HT-29 (cell line): ENCODE data around the gene PRSS36. TPM values are rescaled to one million over a fixed set of nuclear protein-coding genes. Genes with fewer than 3 reads are reported as not detected.
"Not testable (repeated sequence)": the region's sequence is repeated elsewhere in the genome, so short reads cannot be mapped to it uniquely, and the experiment has no call there.

Experiments used
- DNase-seq: peaks from one replicate; pipeline ENCODE4 v3.0.0-alpha.2; 2015; ENCODE audit warnings: low spot score
- total RNA-seq: library from RNA; depleted of rRNA; stranded (reverse); fragments of >200 nt; shearing (Covaris generic); gene quantifications from 2 replicates; pipeline ENCODE4 v1.2.3, GENCODE V29; 2014

Gene PRSS36
- total RNA-seq, 1 experiment from 2014 or later, result 2.3 TPM

- peak; percentile 98 for DNase-seq
These were observed 7.5 kb downstream of the PRSS36 start for GRCh38 chr16:31142109-31143010.

DNA sequence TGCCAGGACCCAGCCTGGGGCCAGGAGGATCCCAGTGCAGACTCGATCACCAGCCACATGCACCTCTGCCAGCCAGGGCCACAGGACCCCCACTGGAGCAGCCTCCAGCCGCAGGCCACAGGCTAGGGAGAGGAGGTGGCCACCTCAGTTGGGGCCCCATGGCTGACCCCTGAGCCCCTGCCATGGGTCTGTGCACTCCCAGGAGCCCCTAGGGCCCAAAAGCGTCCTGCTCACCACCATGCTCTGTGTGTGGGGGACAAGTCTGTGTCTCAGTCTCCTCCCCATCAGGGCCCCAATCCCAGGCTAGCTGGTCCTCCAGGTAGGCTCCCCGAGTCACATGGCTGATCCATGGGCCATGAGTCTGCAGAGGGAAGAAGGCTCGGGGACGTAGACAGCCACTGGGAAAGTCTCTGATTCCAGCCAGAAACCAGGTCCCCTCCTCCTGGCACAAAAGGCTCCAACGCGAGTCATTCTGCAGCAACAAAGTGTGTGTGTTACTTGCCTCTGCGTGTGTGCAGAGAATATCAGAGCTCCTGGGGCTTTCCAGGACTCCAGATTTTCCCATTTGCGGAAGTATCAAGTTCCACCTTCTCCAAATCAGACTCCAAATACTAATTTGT is 8.3 kb downstream of the PRSS36 start:
- DNase-seq, result no peak

DNA sequence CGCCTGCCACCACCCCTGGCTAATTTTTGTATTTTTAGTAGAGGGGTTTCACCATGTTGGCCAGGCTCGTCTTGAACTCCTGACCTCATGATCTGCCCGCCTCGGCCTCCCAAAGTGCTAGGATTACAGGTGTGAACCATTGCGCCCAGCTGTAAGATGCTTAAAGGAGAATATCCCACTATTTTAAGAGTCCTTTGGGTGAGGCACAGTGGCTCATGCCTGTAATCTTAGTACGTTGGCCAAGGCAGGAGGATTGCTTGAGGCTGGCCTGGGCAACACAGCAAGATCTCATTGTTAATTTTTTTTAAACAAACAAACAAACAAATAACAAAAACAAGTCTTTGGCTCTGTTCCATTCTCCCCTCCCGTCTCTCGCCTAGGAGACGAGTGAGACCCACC is 8.8 kb downstream of the PRSS36 start:
- not testable (repeated sequence) for DNase-seq

DNA sequence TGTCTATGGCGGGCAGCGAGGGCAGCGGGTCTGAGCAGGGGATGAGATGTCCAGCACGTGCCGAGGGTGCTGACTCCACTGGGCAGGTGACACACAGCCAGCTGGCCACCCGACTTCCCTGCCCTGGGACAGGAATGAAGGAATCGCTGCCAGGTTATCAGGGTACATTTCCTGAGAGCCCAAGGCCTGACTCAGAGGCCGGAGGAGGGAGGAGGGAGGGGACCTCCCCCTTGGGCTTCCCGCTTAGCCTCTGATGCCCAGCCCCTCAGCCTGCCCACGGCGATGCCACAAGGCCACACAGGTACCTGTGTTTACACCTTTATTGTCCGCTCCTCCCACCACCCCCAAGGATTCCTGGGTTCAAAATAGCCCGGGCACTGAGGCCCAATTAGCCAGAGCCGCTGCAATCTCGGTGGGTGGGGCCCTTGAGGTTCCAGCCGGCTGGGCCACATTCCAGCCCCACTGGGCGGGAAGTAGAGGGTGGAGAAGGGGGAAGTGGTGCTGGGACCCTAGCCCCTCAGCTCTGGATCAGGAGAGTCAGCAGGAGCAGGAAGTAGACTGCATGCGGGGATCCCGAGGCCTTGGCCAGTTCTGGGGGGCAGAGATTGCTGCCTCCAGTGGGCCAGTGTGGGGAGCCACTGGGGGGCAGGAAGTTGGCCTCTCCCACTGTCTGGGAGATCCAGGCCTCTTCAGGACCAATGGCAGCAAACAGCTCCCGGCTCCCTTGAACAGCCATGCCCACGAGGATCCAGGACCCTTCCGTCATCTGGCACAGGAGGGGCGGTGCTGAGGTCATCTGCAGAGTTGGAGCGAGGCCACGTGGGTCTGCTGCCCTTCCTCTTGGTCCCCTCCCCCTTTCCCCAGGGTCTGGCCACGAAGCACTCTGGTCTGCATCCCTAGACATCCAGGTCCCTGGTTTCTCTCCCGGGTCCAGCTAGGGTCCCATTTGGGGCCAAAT is 11.0 kb downstream of the PRSS36 start:
- peak; percentile 93 for DNase-seq

DNA sequence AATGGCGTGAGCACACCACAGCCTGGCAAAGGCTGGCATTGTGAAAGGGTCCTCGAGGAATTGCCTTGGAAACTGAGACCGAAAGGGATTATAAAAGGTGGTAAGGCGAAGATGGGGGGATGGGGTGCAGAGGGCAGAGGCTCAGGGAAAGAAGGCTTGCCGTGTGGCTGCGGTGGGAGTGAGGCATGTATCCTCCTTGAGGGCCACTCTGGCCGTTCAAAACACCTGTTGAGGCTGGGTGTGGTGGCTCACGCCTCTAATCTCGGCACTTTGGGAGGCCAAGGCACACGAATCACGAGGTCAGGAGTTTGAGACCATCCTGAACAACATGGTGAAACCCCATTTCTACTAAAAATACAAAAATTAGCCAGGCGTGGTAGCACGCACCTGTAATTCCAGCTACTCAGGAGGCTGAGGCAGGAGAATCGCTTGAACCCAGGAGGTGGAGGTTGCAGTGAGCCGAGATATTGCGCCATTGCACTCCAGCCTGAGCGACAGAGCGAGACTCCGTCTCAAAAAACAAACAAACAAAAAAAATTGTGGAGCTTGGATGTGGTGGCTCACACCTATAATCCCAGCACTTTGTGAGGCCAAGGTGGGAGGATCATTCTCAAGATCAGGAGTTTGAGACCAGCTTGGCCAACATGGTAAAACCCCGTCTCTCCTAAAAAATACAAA is 12.9 kb downstream of the PRSS36 start:
- not testable (repeated sequence) for DNase-seq

DNA sequence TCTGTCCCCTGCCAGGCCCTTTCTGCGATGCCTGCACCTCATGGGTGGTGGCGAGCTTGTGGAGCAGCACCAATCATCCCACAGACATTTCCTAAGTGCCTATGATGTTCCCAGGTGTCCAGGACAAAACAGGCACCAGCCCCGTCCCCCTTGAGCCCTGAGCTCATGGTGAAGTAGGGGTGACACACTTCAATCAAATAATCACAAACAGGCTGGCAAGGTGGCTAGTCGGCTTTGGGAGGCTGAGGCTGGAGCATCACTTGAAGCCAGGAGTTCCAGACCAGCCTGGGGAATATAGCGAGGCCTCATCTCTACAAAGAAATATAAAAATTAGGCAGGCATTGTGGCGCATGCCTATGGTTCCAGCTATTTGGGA is 13.6 kb downstream of the PRSS36 start:
- no peak for DNase-seq

DNA sequence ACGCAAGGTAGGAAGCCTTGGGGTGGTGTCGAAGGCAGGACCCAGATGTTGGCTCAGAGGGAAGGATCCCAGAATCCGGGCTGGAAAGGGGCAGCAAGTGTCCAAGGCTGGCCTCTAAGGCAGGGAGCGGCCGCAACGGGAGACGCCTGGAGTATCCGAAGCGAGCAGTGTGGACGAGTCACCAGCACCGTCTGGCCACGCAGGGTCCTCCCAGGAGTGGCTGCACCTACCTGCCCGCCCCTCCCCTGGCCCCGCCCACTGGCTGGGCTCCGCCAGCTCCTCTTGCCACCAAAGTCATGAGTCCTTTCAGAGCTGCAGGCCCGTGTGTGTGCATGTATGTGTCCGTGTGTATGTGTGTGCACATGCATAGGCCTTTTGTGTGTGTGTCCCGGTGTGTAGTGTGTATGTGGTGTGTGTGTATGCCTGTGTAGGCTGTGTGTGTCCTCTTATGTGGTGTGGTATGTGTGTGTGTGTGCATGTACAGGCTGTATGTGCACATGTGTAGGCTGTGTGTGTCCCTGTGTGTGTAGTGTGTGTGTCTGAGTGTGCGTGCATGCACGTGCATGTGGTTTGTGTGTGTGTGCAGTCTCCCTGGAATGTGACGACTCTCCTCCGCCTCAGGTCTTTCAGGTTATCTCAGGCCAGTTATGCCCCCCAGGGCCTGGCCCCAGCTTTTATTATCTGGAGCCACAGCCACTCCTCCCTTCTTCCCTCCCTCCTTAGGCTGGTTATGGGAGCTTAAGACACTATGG is 14.2 kb downstream of the PRSS36 start, which contains the start of gene PRSS8:
TSS of gene PRSS8 (minus strand) at position 193 of the 752 bp plus-strand sequence. CDS start 229 bp downstream, outside the sequence.
- peak; percentile 79 for DNase-seq

GRCh38 chr16:31134625-31135534 is 15.0 kb downstream of the PRSS36 start:
- peak; percentile 60 for DNase-seq

GRCh38 chr16:31134091-31134571 is 15.7 kb downstream of the PRSS36 start:
- peak; percentile 22 for DNase-seq

- DNase-seq, result no peak
These were observed 16.8 kb downstream of the PRSS36 start for GRCh38 chr16:31133046-31133501.

DNA sequence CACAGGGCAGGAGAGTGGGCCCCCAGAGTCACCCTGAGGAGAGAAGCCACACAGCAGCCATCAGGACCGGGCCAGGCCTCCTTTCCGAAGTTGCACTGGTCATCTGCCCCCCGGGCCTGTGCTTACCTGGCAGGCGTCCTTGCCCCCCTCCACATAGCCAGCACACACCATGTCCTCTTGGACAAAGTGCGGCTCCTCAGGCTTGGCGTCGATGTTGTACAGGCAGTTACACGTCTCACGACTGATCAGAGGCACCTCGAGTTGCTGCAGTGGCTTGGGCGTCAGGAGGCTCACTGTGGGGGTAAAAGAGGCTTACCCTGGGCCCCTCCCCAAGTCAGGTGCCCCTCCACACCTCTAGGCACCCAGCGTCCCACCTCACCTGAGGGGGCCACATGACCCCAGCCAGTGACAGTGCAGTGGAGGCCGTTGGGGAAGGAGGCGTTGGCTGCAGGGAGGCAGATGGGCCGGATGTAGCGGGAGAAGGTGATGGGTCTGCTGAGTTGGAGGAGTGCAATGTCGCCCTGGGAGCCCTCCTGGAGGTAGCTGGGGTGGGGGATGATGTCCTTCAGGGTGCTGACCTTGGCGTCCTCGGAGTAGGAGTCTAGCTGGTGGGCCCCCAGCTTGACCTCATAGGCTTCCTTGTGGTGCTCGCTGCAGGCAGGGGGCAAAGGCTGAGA is 17.4 kb downstream of the PRSS36 start:
- no peak for DNase-seq

- DNase-seq, result no peak
These were observed 18.0 kb downstream of the PRSS36 start for GRCh38 chr16:31131841-31132271.

DNA sequence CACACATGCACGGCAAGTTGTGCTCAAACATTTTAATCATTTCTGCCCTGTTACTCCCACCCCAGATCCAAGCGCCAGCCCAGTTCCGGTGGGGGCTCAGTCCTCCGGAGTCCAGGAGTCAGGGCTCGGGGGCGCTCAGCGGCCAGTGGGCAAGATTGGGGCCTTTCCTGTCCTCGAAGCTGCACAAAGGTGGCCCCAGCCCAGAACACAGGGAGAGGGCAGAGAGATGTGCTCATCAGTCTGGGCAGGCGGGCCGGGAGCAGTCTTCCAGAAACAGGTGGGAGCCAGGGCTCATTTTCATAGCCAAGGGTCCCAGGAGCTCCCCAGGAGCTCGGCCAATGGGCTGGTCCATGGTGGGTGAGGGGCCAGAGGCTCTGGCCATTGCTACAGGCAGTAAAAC is 18.4 kb downstream of the PRSS36 start:
- no peak for DNase-seq

- peak; percentile 95 for DNase-seq
These were observed 19.0 kb downstream of the PRSS36 start for GRCh38 chr16:31130899-31131298.

- DNase-seq, result no peak
These were observed 19.5 kb downstream of the PRSS36 start for GRCh38 chr16:31130336-31130891.

GRCh38 chr16:31129568-31130335 is 20.1 kb downstream of the PRSS36 start:
- peak; percentile 26 for DNase-seq
